Neuronal stem cell (in vitro differentiated cells): Measurements from ENCODE around the gene BMP5.

Source experiments
- DNase-seq: peaks from one replicate; pipeline ENCODE4 v3.0.0-alpha.2; 2013; ENCODE audit warnings: low spot score
- H2AFZ ChIP-seq: one replicate; pipeline ENCODE4 v1.6.1; 2013; ENCODE audit warnings: mild to moderate bottlenecking, low read length, inconsistent platforms
- H2AK5ac ChIP-seq: 2 replicates; pipeline ENCODE4 v1.6.1; 2013; ENCODE audit warnings: low read depth, mild to moderate bottlenecking, inconsistent platforms, low read length, moderate library complexity, mixed read lengths
- H2BK120ac ChIP-seq: 2 replicates; pipeline ENCODE4 v1.6.1; 2013; ENCODE audit warnings: low read depth, mild to moderate bottlenecking, inconsistent platforms, low read length, moderate library complexity, mixed read lengths
- H2BK12ac ChIP-seq: one replicate; pipeline ENCODE4 v1.6.1; 2013; ENCODE audit warnings: low read length, inconsistent platforms
- H2BK15ac ChIP-seq: 2 replicates; pipeline ENCODE4 v1.6.1; 2013; ENCODE audit warnings: mild to moderate bottlenecking, low read length, inconsistent platforms, mixed read lengths
- H2BK5ac ChIP-seq: one replicate; pipeline ENCODE4 v1.6.1; 2013; ENCODE audit warnings: inconsistent platforms, mild to moderate bottlenecking, low read length, moderate library complexity
- H3K14ac ChIP-seq: one replicate; pipeline ENCODE4 v1.6.1; 2013; ENCODE audit warnings: low read length, inconsistent platforms
- H3K18ac ChIP-seq: 2 replicates; pipeline ENCODE4 v1.6.1; 2013; ENCODE audit warnings: low read length, inconsistent platforms
- H3K23ac ChIP-seq: 2 replicates; pipeline ENCODE4 v1.6.1; 2013; ENCODE audit warnings: low read depth, mild to moderate bottlenecking, mixed read lengths, low read length, inconsistent platforms; ENCODE audit not compliant: poor library complexity
- H3K27ac ChIP-seq: replicated peaks from 3 replicates; pipeline ENCODE4 v1.5.1; 2013; ENCODE audit warnings: low read length, inconsistent platforms
- H3K27me3 ChIP-seq, 3 experiments: 2 replicates each; pipeline ENCODE4 v1.6.1; 2013; ENCODE audit warnings: low read length in 3 of 3, mild to moderate bottlenecking in 2 of 3, inconsistent platforms in 1 of 3, low read depth in 1 of 3, mixed read lengths in 1 of 3, moderate library complexity in 1 of 3; ENCODE audit not compliant: control insufficient read depth in 3 of 3, insufficient read depth in 3 of 3
- H3K36me3 ChIP-seq, 2 donors: replicated peaks in 1 of 2; 2 replicates each; pipeline ENCODE4 v1.6.1; 2013; ENCODE audit warnings: low read length in 2 of 2; ENCODE audit not compliant: control insufficient read depth in 2 of 2, insufficient read depth in 2 of 2
- H3K4ac ChIP-seq: 2 replicates; pipeline ENCODE4 v1.6.1; 2013; ENCODE audit warnings: inconsistent platforms, mild to moderate bottlenecking, low read length, moderate library complexity
- H3K4me1 ChIP-seq, 2 donors: 1 replicate in 1 of 2; 2 replicates in 1 of 2; pipeline ENCODE4 v1.6.1; 2013; ENCODE audit warnings: low read length in 2 of 2, low read depth in 1 of 2; ENCODE audit not compliant: control insufficient read depth in 2 of 2, insufficient read depth in 1 of 2
- H3K4me2 ChIP-seq: one replicate; pipeline ENCODE4 v1.6.1; 2013; ENCODE audit warnings: mild to moderate bottlenecking, low read length, inconsistent platforms; ENCODE audit not compliant: insufficient read depth, poor library complexity, severe bottlenecking
- H3K4me3 ChIP-seq, 2 donors: 2 replicates each; pipeline ENCODE4 v1.5.1; 2013; ENCODE audit warnings: low read length in 2 of 2, mild to moderate bottlenecking in 2 of 2, inconsistent platforms in 1 of 2, moderate library complexity in 1 of 2
- H3K79me1 ChIP-seq: one replicate; pipeline ENCODE4 v1.6.1; 2013; ENCODE audit warnings: low read depth, mild to moderate bottlenecking, inconsistent platforms, low read length, moderate library complexity
- H3K9ac ChIP-seq: one replicate; pipeline ENCODE4 v1.6.1; 2013; ENCODE audit warnings: mild to moderate bottlenecking, low read depth, low read length, inconsistent platforms; ENCODE audit not compliant: poor library complexity
- H3K9me3 ChIP-seq, 2 donors: replicated peaks in 1 of 2; 2 replicates each; pipeline versions ENCODE3 to v1.6.1; 2013; ENCODE audit warnings: low read length in 2 of 2, mild to moderate bottlenecking in 2 of 2, inconsistent platforms in 1 of 2, low read depth in 1 of 2, mixed read lengths in 1 of 2, moderate library complexity in 1 of 2; ENCODE audit not compliant: control insufficient read depth in 2 of 2, insufficient read depth in 1 of 2
- H4K8ac ChIP-seq: one replicate; pipeline ENCODE4 v1.6.1; 2013; ENCODE audit warnings: low read depth, mild to moderate bottlenecking, inconsistent platforms, low read length, moderate library complexity
- H4K91ac ChIP-seq: one replicate; pipeline ENCODE4 v1.6.1; 2013; ENCODE audit warnings: low read length, low read depth, mild to moderate bottlenecking, inconsistent platforms; ENCODE audit not compliant: poor library complexity
- WGBS, 2 donors: extraction: QIAGEN DNeasy Blood & Tissue Kit; methylation state at CpG; one replicate each; pipeline ENCODE4 v1.1.7; 2013; ENCODE audit warnings: missing lambda C conversion rate in 2 of 2, mixed read lengths in 1 of 2; ENCODE audit not compliant: insufficient read length in 2 of 2, insufficient replicate concordance in 1 of 2; ENCODE audit errors: extremely low coverage in 2 of 2; 5-methylcytosine and 5-hydroxymethylcytosine counted together

The BMP5 gene

DNA sequence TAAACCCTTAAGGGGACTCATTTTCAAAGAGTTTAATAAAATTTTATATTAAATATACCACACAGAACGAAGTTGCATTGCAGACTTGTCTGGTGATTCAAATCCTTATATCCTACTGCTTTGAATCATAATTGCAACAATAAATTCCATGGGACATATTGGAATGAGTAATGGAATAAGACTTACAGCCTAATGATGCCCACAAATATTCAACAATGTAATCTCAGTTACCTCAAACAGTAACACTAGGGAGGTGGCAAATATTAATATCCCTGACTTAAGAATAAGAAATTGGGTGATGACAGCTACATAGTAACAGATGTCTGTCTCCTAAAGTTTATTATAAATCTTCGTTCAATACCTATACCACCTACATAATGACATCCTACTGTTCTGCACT lies 52.6 kb downstream of the BMP5 start:
- Histone ChIP-seq H3K79me1 (no peaks in the 10 kb centered on the region), H3K27ac (no peak overlapping the region), H3K18ac (no peak overlapping the region), H2AK5ac (no peak overlapping the region), H2BK12ac (no peak overlapping the region), H4K91ac (no peak overlapping the region), H4K8ac (no peak overlapping the region), H3K9me3 (no peaks in the 10 kb centered on the region), H3K36me3 (no peaks in the 10 kb centered on the region), H3K23ac (no peak overlapping the region), H2BK15ac (no peak overlapping the region), H2BK120ac (no peak overlapping the region), H3K4ac (no peak overlapping the region), H2BK5ac (no peak overlapping the region), H3K9ac (no peak overlapping the region), H3K27me3 (no peaks in the 10 kb centered on the region), H3K4me1 (peaks cover 3 to 35% of the 10 kb centered on the region in 2 donors), H3K4me3 (no peak overlapping the region), H2AFZ (no peak overlapping the region), H3K4me2 (no peak overlapping the region), H3K14ac (no peak overlapping the region)
- DNase-seq: no peak
- no CpG with 5 or more reads among the region's 2 CpGs for WGBS, 2 donors

- Histone ChIP-seq H3K14ac (no peak overlapping the region), H4K8ac (no peak overlapping the region), H3K18ac (no peak overlapping the region), H2BK5ac (no peak overlapping the region), H2AK5ac (no peak overlapping the region), H4K91ac (no peak overlapping the region), H3K4me3 (no peak overlapping the region), H2BK15ac (no peak overlapping the region), H2AFZ (no peak overlapping the region), H3K9me3 (no peaks in the 10 kb centered on the region), H2BK12ac (no peak overlapping the region), H3K27ac (no peak overlapping the region), H3K4me2 (no peak overlapping the region), H3K36me3 (no peaks in the 10 kb centered on the region), H3K4me1 (peaks cover 2 to 27% of the 10 kb centered on the region in 2 donors), H2BK120ac (no peak overlapping the region), H3K9ac (no peak overlapping the region), H3K4ac (no peak overlapping the region), H3K27me3 (no peaks in the 10 kb centered on the region), H3K23ac (no peak overlapping the region), H3K79me1 (no peaks in the 10 kb centered on the region)
- no peak for DNase-seq
- no CpG with 5 or more reads among the region's 2 CpGs for WGBS, 2 donors
These were observed 53.4 kb downstream of the BMP5 start for GRCh38 chr6:55822005-55822404.

DNA sequence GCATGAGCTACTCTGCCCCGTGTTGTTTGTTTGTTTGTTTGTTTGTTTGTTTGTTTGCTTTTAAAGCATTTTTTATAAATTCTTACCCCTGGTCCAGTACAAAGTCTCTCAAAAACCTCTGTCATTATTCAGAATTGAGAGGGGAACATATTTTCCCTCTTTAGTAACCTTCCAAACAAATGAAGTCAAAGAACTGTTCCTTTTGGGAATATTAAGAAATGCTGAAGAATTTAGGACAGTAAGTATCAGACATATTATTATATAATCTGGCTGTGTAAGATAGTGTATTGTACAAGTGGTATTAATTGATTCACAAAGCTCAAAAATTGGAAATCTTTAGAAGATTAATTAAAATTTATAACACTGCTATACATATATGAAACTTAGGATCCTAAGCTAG lies 54.7 kb downstream of the BMP5 start:
- Histone ChIP-seq H4K8ac (no peak overlapping the region), H3K14ac (no peak overlapping the region), H3K4ac (no peak overlapping the region), H3K27ac (no peak overlapping the region), H3K9ac (no peak overlapping the region), H2BK15ac (no peak overlapping the region), H2BK120ac (no peak overlapping the region), H2AFZ (no peak overlapping the region), H3K18ac (no peak overlapping the region), H3K4me2 (no peak overlapping the region), H3K36me3 (no peaks in the 10 kb centered on the region), H3K27me3 (no peaks in the 10 kb centered on the region), H2BK5ac (no peak overlapping the region), H3K9me3 (no peaks in the 10 kb centered on the region), H3K4me3 (no peak overlapping the region), H2AK5ac (no peak overlapping the region), H4K91ac (no peak overlapping the region), H2BK12ac (no peak overlapping the region), H3K4me1 (peaks cover 0 to 19% of the 10 kb centered on the region in 2 donors), H3K79me1 (no peaks in the 10 kb centered on the region), H3K23ac (no peak overlapping the region)
- no CpG with 5 or more reads among the region's 1 CpG for WGBS, 2 donors
- DNase-seq: no peak

DNA sequence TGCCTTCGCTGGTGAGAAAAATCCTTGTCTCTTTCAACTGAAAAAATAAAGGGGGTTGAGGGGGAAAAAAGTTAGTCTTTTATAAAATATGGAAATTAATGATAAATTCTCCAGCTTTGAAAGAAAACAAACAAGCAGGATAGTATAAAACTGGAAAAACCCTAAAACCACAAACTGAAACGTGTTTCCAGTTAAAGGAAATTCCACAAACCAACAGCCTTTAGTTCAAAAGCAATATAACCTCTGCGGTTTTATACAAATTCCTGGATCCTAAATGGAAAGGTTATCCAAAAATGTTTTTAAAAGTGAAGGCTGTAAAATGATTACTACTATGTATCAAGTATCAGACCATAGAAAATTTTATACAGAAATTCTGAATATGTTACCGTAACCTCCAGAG lies 55.6 kb downstream of the BMP5 start:
- Histone ChIP-seq H3K27me3 (no peaks in the 10 kb centered on the region), H3K79me1 (no peaks in the 10 kb centered on the region), H2BK120ac (no peak overlapping the region), H3K9me3 (no peaks in the 10 kb centered on the region), H2BK5ac (no peak overlapping the region), H4K8ac (no peak overlapping the region), H2AK5ac (no peak overlapping the region), H3K23ac (no peak overlapping the region), H4K91ac (no peak overlapping the region), H2BK12ac (no peak overlapping the region), H3K18ac (no peak overlapping the region), H3K36me3 (no peaks in the 10 kb centered on the region), H3K4me2 (no peak overlapping the region), H3K14ac (no peak overlapping the region), H3K4ac (no peak overlapping the region), H3K9ac (no peak overlapping the region), H2BK15ac (no peak overlapping the region), H3K4me1 (peaks cover 0 to 12% of the 10 kb centered on the region in 2 donors), H3K4me3 (no peak overlapping the region), H2AFZ (no peak overlapping the region), H3K27ac (no peak overlapping the region)
- no peak for DNase-seq
- no CpG with 5 or more reads among the region's 4 CpGs for WGBS, 2 donors
